SK-N-SH treated with all-trans-retinoic acid at 6 μM for 48 hours (cell line): ENCODE results near the gene GRIA2.

Source experiments
- CSDC2 ChIP-seq: fragments of 250-450 bp; sonication (Bioruptor Pico); IDR thresholded peaks from 2 replicates; pipeline ENCODE4 v1.5.0; 2020; ENCODE audit warnings: mild to moderate bottlenecking, moderate library complexity
- GLIS3 ChIP-seq: fragments of 250-450 bp; sonication (Bioruptor Pico); IDR thresholded peaks from 2 replicates; pipeline ENCODE4 v1.5.0; 2020; ENCODE audit warnings: mild to moderate bottlenecking, moderate library complexity
- TSHZ2 ChIP-seq: fragments of 250-450 bp; sonication (Bioruptor Pico); IDR thresholded peaks from 2 replicates; pipeline ENCODE4 v1.5.0; 2020; ENCODE audit warnings: mild to moderate bottlenecking, moderate library complexity
- ZNF70 ChIP-seq: fragments of 450-650 bp; formaldehyde crosslinking; IDR thresholded peaks from 2 replicates; pipeline ENCODE4 v1.5.0; 2020; ENCODE audit warnings: mild to moderate bottlenecking, moderate library complexity

- TF ChIP-seq TSHZ2 (no peak), ZNF70 (no peak), GLIS3 (CRISPR knock-in tag) (no peak), CSDC2 (CRISPR knock-in tag) (no peak)
These were observed 70.5 kb downstream of the GRIA2 start for GRCh38 chr4:157291071-157291470.
